Endothelial cell of umbilical vein (primary cell): ENCODE results near the gene PNPLA7. TPM values are rescaled to one million over a fixed set of nuclear protein-coding genes. Genes with fewer than 3 reads are reported as not detected.
"Not testable (repeated sequence)": the region's sequence is repeated elsewhere in the genome, so short reads cannot be mapped to it uniquely, and the experiment has no call there.

Source experiments
- BruUV-seq: library from RNA; stranded (reverse); fragments of 400-500 nt; replicated peaks from 2 replicates; lab custom pipeline; 2021; lab: Mats Ljungman, UMichigan
- CTCF ChIA-PET: fragments of 300-600, 350-600 bp; sonication (Branson Sonifier 250); formaldehyde crosslinking; loops from one replicate; lab custom pipeline; 2021; ENCODE audit warnings: antibody characterized with exemption, inconsistent platforms; lab: Charles Lee
- POLR2A ChIA-PET: fragments of 300-600, 350-600 bp; sonication (Branson Sonifier 250); formaldehyde crosslinking; loops from one replicate; lab custom pipeline; 2021; ENCODE audit warnings: antibody characterized with exemption, inconsistent platforms; lab: Charles Lee
- DNase-seq: peaks from one replicate; pipeline ENCODE4 v3.0.0-alpha.2; 2011; ENCODE audit warnings: low read depth, low spot score
- FAIRE-seq: peaks from 2 replicates; lab custom pipeline; 2011; peaks lifted over from hg19 to GRCh38; lab: Jason Lieb, UNC
- H2AFZ ChIP-seq: 2 replicates; pipeline ENCODE4 v1.6.0; 2012; ENCODE audit warnings: low read depth, low read length, control low read depth, inconsistent platforms
- H3K27ac ChIP-seq: 2 replicates; pipeline ENCODE4 v1.5.1; 2011; ENCODE audit warnings: low read depth, mild to moderate bottlenecking, control low read depth, low read length, moderate library complexity; ENCODE audit not compliant: insufficient read depth
- H3K27me3 ChIP-seq, 2 experiments: 2 replicates each; pipeline versions ENCODE4 v1.6.0 to v1.6.1; 2011; ENCODE audit warnings: low read length in 2 of 2, mixed read lengths in 1 of 2; ENCODE audit not compliant: control insufficient read depth in 2 of 2, insufficient read depth in 2 of 2
- H3K36me3 ChIP-seq, 2 experiments: 2 replicates in 1 of 2; 3 replicates in 1 of 2; pipeline ENCODE4 v1.5.1; 2011; ENCODE audit warnings: low read length in 2 of 2, mild to moderate bottlenecking in 1 of 2, moderate library complexity in 1 of 2; ENCODE audit not compliant: control insufficient read depth in 2 of 2, insufficient read depth in 2 of 2; ENCODE audit errors: extremely low read depth in 1 of 2
- H3K4me1 ChIP-seq: 3 replicates; pipeline ENCODE4 v1.5.1; 2011; ENCODE audit warnings: mild to moderate bottlenecking, low read length; ENCODE audit not compliant: control insufficient read depth, insufficient read depth; ENCODE audit errors: extremely low read depth
- H3K4me2 ChIP-seq: 2 replicates; pipeline ENCODE4 v1.6.1; 2011; ENCODE audit warnings: low read length, control low read depth, mixed read lengths; ENCODE audit not compliant: insufficient read depth
- H3K4me3 ChIP-seq, 3 experiments: fragments of 200-600 bp in 1 of 3; sonication (generic), shearing (Covaris generic) in 1 of 3; replicated peaks in 1 of 3; 2 replicates each; pipeline ENCODE4 v1.5.1; 2011 to 2016; ENCODE audit warnings: control low read depth in 3 of 3, low read length in 3 of 3, mild to moderate bottlenecking in 2 of 3, inconsistent platforms in 1 of 3, low read depth in 1 of 3, moderate library complexity in 1 of 3; ENCODE audit not compliant: insufficient read depth in 1 of 3
- H3K79me2 ChIP-seq: 2 replicates; pipeline ENCODE4 v1.6.0; 2012; ENCODE audit warnings: low read length, inconsistent platforms; ENCODE audit not compliant: control insufficient read depth, insufficient read depth
- H3K9ac ChIP-seq: replicated peaks from 2 replicates; pipeline ENCODE3; 2011; ENCODE audit warnings: low read length, control low read depth; ENCODE audit not compliant: insufficient read depth; ENCODE audit errors: extremely low read depth
- H3K9me1 ChIP-seq: replicated peaks from 3 replicates; pipeline ENCODE4 v1.6.0; 2011; ENCODE audit warnings: mild to moderate bottlenecking, low read length; ENCODE audit not compliant: control insufficient read depth, insufficient read depth; ENCODE audit errors: extremely low read depth
- H3K9me3 ChIP-seq: replicated peaks from 2 replicates; pipeline ENCODE4 v1.5.1; 2012; ENCODE audit warnings: low read length, inconsistent platforms; ENCODE audit not compliant: control insufficient read depth, insufficient read depth
- H4K20me1 ChIP-seq: replicated peaks from 2 replicates; pipeline ENCODE3; 2011; ENCODE audit warnings: mild to moderate bottlenecking, low read length; ENCODE audit not compliant: control insufficient read depth, insufficient read depth; ENCODE audit errors: extremely low read depth
- CTCF ChIP-seq, 2 donors: IDR thresholded peaks; 1 replicate in 1 of 2; 2 replicates in 1 of 2; pipeline ENCODE4 v1.5.1; 2011; ENCODE audit warnings: low read length in 2 of 2, mild to moderate bottlenecking in 2 of 2, moderate library complexity in 2 of 2, control low read depth in 1 of 2, inconsistent platforms in 1 of 2, low read depth in 1 of 2; ENCODE audit not compliant: insufficient read depth in 1 of 2; ENCODE audit errors: extremely low read depth in 1 of 2
- EZH2 ChIP-seq: IDR thresholded peaks from 2 replicates; pipeline ENCODE4 v1.6.1; 2012; ENCODE audit warnings: borderline replicate concordance, low read depth, mild to moderate bottlenecking, moderate library complexity, low read length, inconsistent platforms; ENCODE audit not compliant: severe bottlenecking
- FOS ChIP-seq: IDR thresholded peaks from 2 replicates; pipeline ENCODE4 v1.6.1; 2011; ENCODE audit warnings: mild to moderate bottlenecking, low read length, moderate library complexity, borderline replicate concordance; ENCODE audit not compliant: insufficient read depth
- GATA2 ChIP-seq: IDR thresholded peaks from 2 replicates; pipeline ENCODE4 v1.7.0; 2011; ENCODE audit warnings: low read depth, mild to moderate bottlenecking, moderate library complexity, mixed read lengths, low read length; ENCODE audit not compliant: insufficient read length, insufficient read depth
- JUN ChIP-seq: IDR thresholded peaks from 2 replicates; pipeline ENCODE4 v1.6.1; 2011; ENCODE audit warnings: borderline replicate concordance, low read depth; ENCODE audit not compliant: insufficient read length, insufficient read depth
- MAX ChIP-seq: IDR thresholded peaks from 2 replicates; pipeline ENCODE4 v1.6.1; 2011; ENCODE audit not compliant: insufficient read depth, insufficient read length
- MYC ChIP-seq: IDR thresholded peaks from one replicate; pipeline ENCODE4 v1.6.1; 2011; ENCODE audit warnings: mild to moderate bottlenecking, low read depth, low read length
- POLR2A ChIP-seq: IDR thresholded peaks from 2 replicates; pipeline ENCODE4 v1.6.1; 2012; ENCODE audit warnings: low read depth, mild to moderate bottlenecking, control low read depth, low read length
- POLR2AphosphoS5 ChIP-seq: IDR thresholded peaks from 2 replicates; pipeline ENCODE4 v1.6.1; 2012; ENCODE audit warnings: low read depth, mild to moderate bottlenecking, control low read depth, low read length, moderate library complexity; ENCODE audit not compliant: insufficient read depth
- dilution Hi-C: fragments of 300-500 bp; cut with MboI; formaldehyde crosslinking; loops from one replicate; pipeline ENCODE4 v1.15.0; 2019; ENCODE audit warnings: low sequenced_read_pairs; ENCODE audit not compliant: extremely low pct_ligation_motif_present
- intact Hi-C: fragments of 100-400 bp; cut with micrococcal nuclease; formaldehyde crosslinking; loops from one replicate; pipeline ENCODE4 v1.10.0; 2022
- polyA plus RNA-seq, 4 experiments: library from polyadenylated mRNA; depleted of rRNA in 3 of 4; stranded (reverse) in 3 of 4; unstranded in 1 of 4; fragments of >200 nt; gene quantifications; 2 replicates each; pipeline versions ENCODE4 v1.2.1 to v1.2.3, GENCODE V29; 2011 to 2012; ENCODE audit warnings: missing spikeins in 1 of 4
- total RNA-seq: library from RNA; stranded (reverse); gene quantifications from 2 replicates; pipeline ENCODE4 v1.2.3, GENCODE V29; 2021

PNPLA7 gene
- total and polyA plus RNA-seq, 2 donors (not counting 3 experiments of a cell fraction or from before 2014, with no cell fraction given): 1.0 to 1.9 TPM

GRCh38 chr9:137450539-137451222 is 99.5 kb downstream of the PNPLA7 start:
- intact Hi-C loops, H3K27me3 ChIP-seq, H3K9me3 ChIP-seq, H3K9me1 ChIP-seq, H3K4me3 ChIP-seq, H2AFZ ChIP-seq, H3K4me2 ChIP-seq, H3K79me2 ChIP-seq, CTCF ChIA-PET, H3K9ac ChIP-seq, H4K20me1 ChIP-seq, FAIRE-seq, BruUV-seq, DNase-seq, H3K27ac ChIP-seq, H3K4me1 ChIP-seq, dilution Hi-C loops: not testable (repeated sequence)
- H3K36me3 ChIP-seq: peaks cover 7 to 14% of the 10 kb centered on the region in 2 experiments
- POLR2A ChIA-PET: interaction anchor here (0.6 kb wide), 1 partner anchor 38 kb away, joined by 4 read pairs; no protein-coding TSS in a partner anchor

- Histone ChIP-seq H4K20me1 (no peaks in the 10 kb centered on the region), H3K4me2 (no peak overlapping the region), H3K9me3 (no peaks in the 10 kb centered on the region), H2AFZ (no peak overlapping the region), H3K79me2 (no peaks in the 10 kb centered on the region), H3K9ac (no peak overlapping the region), H3K9me1 (no peaks in the 10 kb centered on the region), H3K36me3 (peaks cover 7 to 14% of the 10 kb centered on the region in 2 experiments), H3K4me3 (no peak overlapping the region), H3K27me3 (no peaks in the 10 kb centered on the region), H3K27ac (no peak overlapping the region), H3K4me1 (peaks cover 8% of the 10 kb centered on the region)
- FAIRE-seq: no peak
- CTCF ChIA-PET: interaction anchor here (0.6 kb wide), 1 partner anchor 27 kb away, joined by 3 read pairs; the partner anchor contains the start of genes EXD3 and NOXA1
- dilution Hi-C loops (no loop called here), intact Hi-C loops (no loop called here)
- DNase-seq: no peak
- BruUV-seq: no TSS peak
- POLR2A ChIA-PET: interaction anchor here (0.6 kb wide), 1 partner anchor 37 kb away, joined by 4 read pairs; no protein-coding TSS in a partner anchor
- TF ChIP-seq EZH2 (no peak), FOS (no peak), MYC (no peak), GATA2 (no peak), POLR2AphosphoS5 (no peak), CTCF (IDR thresholded peaks at IDR 0.05; ENCODE audit: extremely low read depth in 1 of 2, insufficient read depth in 1 of 2, low read depth in 1 of 2, low read length in 2 of 2) (no peak), MAX (no peak), POLR2A (no peak), JUN (no peak)
Observed at GRCh38 chr9:137449931-137450538, 100.2 kb downstream of the PNPLA7 start.
